Measurements from ENCODE around the gene RPTOR.

The RPTOR gene

GRCh38 chr17:80956321-80957190 is 411.9 kb downstream of the RPTOR start:
- DNase-seq: no peak

DNA sequence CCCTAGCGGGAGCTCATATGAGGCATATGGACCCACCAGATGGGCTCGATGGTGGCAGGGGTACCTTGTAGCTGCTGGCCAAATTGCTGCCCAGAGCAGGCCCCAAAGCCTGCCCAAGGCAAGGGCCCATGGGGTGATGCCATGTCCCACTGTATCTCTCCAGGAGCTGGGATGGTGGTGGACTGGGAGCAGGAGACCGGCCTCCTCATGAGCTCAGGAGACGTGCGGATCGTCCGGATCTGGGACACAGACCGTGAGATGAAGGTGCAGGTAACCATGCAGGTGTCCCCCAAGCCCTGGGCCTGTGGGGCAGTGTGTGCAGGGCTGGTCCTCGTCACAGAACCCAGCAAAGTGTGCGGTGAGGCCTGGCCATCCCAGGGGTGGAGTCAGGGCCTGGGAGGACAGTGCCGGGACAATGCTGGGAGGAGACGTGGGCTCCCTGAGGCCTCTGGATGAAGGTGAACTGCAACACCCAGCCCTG is 412.9 kb downstream of the RPTOR start:
- DNase-seq: no peak

GRCh38 chr17:80959330-80960036 is 414.8 kb downstream of the RPTOR start:
- no peak for DNase-seq

DNA sequence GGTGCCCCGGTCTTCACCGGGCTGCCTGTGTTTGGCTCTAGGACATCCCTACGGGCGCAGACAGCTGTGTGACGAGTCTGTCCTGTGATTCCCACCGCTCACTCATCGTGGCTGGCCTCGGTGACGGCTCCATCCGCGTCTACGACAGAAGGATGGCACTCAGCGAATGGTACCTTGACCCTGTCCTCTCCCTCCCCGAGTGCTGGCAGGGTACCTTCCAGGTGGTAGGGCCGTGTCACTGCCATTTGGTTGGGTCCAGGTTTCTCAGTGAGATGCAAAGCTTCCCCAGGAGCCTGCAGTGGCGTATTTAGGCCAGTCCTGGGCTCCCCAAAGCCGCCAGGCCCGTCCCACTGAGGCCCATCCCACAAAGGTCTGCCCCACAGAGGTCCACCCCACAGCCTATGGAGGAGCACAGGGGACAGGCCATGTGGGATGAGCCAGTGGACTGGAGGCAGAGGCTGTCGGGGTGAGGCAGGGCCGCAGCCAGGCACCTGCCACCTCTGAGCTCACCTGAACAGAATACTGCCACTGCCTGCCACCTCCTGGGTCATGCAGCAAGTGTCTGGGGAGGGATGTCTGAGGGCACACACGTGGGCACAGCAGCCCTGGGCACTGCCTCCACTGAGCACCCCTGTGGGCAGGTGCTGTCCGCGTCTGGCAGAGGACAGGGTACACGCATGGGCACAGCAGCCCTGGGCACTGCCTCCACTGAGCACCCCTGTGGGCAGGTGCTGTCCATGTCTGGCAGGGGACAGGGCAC is 415.6 kb downstream of the RPTOR start:
- DNase-seq: no peak

- DNase-seq: no peak
Measured at GRCh38 chr17:80960797-80961452, 416.3 kb downstream of the RPTOR start.

DNA sequence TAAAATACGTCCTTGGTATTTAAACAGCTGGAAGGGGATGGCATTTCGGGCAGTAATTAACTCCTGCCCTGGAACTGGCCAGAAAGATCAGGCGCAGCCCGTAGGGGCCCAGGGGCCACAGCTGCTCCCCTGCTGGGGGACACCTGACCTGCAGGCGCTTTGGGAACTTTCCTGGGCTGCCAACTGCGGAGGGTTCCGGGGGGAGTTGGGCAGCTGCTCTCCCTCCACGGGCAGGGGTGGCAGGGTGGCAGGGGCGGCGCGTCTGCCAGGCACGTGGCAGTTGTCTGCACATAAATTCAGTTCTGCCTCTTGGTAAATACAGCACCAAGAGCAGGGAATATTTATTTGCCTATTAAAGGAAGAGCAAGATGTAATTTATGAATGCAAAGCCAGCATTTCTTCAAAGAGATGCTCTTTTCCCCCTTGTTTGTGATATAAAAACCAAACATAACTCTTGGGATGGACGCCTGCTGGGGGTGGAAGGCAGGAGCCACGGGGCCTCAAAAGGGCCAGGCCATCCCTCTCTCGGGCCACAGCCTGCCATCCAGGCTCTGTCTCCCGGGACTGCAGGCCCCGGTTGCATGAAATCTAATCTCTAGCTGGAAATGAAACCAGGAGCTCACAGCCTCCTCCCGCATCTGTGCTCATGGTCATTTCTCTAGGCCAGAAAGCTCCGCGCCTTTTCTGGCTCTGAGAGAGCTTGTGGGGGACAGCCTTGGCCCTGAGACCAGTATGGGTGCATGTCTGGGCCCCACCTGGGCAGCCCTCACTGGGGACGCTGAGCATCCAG is 417.1 kb downstream of the RPTOR start:
- no peak for DNase-seq

- DNase-seq: no peak
Measured at GRCh38 chr17:80962356-80963329, 418.0 kb downstream of the RPTOR start.

- no peak for DNase-seq
Measured at GRCh38 chr17:80963812-80964543, 419.3 kb downstream of the RPTOR start.

- no peak for DNase-seq
Measured at GRCh38 chr17:80964544-80964856, 419.9 kb downstream of the RPTOR start.

DNA sequence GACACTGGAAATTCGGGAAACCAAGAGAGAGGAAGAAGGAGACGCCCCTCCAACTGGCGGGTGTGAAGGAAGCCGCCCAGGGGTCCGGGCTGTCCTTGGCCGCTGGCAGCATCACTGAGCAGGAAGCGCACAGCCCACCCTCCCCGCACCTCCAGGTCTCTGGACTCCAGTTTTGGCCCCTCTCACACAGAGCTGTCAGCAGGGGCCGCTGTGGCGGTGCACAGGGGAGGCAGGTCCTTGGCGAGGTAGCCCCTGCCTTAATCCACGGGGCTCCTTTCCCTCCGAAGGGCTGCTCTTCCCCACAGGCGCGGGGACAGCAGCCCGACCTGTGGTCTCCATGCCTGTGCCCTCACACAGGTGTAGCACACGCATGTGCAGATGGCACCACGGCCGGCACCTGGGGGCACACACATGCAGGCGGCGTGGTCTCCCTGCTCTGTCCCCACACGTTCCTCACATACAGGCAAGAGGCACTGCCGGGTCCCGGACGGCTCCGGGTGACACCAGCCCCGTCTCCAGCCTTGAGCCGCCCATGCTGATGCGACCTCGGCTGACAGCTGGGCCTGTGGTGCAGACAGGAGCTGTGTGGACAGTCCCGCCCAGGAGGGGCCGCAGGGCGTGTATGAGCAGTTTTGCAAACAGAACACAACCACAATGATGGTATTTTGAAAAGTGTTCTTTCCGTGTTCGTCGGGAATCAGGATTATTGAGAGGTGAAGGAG is 420.4 kb downstream of the RPTOR start:
- DNase-seq: no peak

DNA sequence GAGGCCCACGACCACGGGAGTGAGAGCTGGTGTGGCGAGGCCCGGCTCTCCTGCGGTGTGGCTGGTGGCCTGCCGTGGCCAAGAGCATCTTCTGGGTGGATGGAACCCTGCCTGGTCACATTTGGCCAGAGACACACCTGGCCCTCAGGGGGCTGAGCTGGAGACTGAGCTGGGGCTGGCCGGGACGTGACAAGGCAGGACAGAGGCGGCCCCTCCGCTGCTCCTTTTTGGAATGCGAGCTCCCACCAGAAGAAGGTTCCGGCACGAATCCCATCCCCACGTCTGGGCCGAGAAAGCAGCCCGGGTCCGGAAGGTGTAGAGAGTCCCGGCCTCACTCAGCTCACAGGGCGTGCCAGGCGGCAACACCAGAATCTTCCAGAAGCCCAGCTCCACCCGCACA is 421.0 kb downstream of the RPTOR start:
- DNase-seq: no peak

- DNase-seq: no peak
Measured at GRCh38 chr17:80967404-80967872, 422.8 kb downstream of the RPTOR start.

DNA sequence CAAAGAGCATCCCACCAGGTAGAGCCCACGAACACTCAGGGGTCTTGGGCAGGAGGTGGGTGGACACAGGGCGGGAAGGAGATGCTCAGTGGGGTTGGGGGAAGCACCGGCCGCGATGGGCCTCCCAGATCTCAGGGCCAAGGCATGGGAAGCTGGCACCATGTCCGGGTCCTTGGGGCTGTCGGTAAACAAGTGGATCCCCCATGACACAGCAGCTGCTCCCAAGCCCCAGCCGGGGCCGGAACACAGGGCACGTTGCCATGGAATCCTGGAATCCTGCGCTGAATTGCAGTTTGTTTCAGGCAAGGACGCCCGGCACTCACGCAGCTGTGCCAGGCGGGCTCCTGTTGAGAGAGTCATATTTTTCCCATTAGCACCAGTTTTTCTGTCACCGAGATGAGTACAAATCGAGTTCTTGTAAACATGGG is 424.0 kb downstream of the RPTOR start:
- DNase-seq: no peak

DNA sequence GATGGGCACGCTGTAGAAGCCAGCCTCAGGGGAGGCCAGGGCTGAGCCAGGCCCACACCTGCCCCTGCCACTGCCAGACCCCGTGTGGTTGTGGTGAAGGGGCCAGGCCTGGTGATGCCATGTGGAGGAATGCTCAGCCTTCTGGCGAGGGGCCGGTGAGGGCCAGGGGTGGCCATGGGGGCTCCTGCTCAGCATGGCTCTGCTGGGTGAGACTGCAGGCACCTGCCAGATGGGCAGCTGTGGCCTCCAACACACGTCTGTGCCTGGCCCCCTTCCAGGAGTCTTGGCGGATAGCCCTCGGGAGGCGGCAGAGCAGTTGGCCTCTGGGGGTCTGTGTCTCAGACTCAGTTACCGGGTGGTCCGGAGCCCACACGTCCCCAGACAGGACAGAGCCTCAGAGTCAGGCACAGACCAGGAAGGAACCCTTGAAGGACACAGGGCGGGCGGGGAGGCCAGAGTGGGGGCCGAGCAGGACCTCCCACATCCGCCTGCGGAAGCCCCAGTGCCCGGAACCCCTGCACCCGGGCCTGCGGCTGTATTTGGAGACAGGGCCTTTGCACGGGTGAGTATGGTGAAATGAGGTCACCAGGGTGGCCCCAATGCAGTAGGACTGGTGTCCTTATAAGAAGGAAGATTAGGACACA is 424.5 kb downstream of the RPTOR start:
- no peak for DNase-seq

- DNase-seq: no peak
Measured at GRCh38 chr17:80969674-80970043, 425.0 kb downstream of the RPTOR start.

DNA sequence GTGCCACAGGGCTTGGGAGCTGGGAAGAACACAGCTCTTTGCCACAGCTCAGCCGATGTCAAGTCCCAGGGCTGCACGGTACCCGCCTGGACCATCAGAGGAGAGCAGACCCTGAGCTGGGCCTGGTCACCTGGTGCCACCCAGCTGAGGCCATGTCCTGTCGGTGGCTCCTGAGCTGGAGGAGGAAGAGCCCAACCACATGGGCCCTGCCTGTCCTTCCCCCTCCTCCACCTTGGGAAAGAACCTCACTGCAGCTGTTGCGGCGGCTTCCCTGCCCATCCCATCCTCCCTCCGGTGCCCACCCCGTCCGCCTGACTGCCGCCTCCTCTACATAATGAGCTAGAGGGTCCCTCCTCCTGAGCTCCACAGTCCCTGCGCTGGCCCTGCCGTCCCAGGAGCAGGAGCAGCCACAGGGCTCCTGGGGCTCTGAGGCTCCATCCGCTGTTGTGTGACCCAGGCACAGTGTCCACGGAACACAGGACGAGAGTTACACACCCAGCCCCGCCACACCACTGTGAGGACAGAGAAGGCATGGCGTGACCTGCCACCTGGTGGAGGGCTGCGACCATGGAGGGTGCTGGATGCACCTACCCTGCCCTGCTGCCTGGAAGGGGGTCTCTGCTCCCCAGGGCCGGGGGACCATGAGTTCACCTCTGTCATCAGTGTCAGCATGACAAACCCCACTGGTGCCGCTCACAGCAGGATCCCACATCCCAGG is 425.6 kb downstream of the RPTOR start:
- peak; percentile 42 for DNase-seq

- no peak for DNase-seq
Measured at GRCh38 chr17:80970762-80971703, 426.4 kb downstream of the RPTOR start.
